ENCODE results near the gene KRTAP4-9.
"Not testable (repeated sequence)": the region's sequence is repeated elsewhere in the genome, so short reads cannot be mapped to it uniquely, and the experiment has no call there.

The KRTAP4-9 gene
- long read RNA-seq, result 0 reads

DNA sequence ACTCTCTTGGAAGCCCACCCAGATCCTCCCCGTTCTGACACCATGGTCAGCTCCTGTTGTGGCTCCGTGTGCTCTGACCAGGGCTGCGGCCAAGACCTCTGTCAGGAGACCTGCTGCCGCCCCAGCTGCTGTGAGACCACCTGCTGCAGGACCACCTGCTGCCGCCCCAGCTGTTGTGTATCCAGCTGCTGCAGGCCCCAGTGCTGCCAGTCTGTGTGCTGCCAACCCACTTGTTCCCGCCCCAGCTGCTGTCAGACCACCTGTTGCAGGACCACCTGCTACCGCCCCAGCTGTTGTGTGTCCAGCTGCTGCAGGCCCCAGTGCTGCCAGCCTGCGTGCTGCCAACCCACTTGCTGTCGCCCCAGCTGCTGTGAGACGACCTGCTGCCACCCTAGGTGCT, at the start of gene KRTAP4-9:
Gene KRTAP4-9, plus strand, starts transcription at position 43 of the 400 bp plus-strand sequence. Its CDS starts 0 bp downstream, at position 43.
- not testable (repeated sequence) for DNase-seq (ENCODE audit: low read depth in 1 of 2, low spot score in 1 of 2)

GRCh38 chr17:41057547-41057946, 47.6 kb upstream of the KRTAP4-9 start:
- peaks cover 2% of the 10 kb centered on the region for H3K27me3 ChIP-seq (ENCODE audit: insufficient read depth, poor library complexity, severe bottlenecking)
- TF ChIP-seq REST (IDR thresholded peaks at IDR 0.05; ENCODE audit: insufficient replicate concordance, low read depth) (no peak), POLR2AphosphoS5 (IDR thresholded peaks at IDR 0.05; ENCODE audit: low read depth) (no peak), GABPA (IDR thresholded peaks at IDR 0.05; ENCODE audit: low read depth) (no peak), SPI1 (IDR thresholded peaks at IDR 0.05; ENCODE audit: borderline replicate concordance, low read depth) (no peak), CTCF (IDR thresholded peaks at IDR 0.05; ENCODE audit: insufficient read depth, low read length) (no peak)
- no peak overlapping the region for H3K27ac ChIP-seq (replicated peaks)
- no peak overlapping the region for H3K4me3 ChIP-seq (replicated peaks; ENCODE audit: insufficient read depth, low read length)
- DNase-seq (ENCODE audit: low read depth in 1 of 2, low spot score in 1 of 2), result no peak

More for the DNA sequence above, at the start of gene KRTAP4-9:
- not testable (repeated sequence) for H3K4me3 ChIP-seq (replicated peaks; ENCODE audit: insufficient read depth, low read length); H3K27ac ChIP-seq (replicated peaks); H3K27me3 ChIP-seq (ENCODE audit: insufficient read depth, poor library complexity, severe bottlenecking)

DNA sequence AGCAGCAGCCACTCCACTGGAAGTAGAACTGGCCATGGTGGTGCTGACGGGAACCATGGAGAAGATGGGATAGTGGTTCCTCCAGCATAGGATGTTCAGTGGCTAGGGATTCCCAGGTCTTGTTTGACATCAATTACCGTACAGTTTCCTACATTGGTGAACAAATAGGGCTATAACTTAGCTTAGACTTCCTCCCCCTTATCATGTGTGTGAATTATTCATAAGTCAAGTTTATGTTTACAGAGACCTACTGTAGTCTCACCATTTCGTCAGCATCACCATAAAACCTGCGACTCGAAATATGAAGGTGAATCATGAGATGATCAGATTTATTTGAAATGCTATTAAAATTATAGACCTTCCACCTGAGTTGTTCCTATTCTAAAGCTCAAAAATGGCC, 46.4 kb upstream of the KRTAP4-9 start:
- H3K27ac ChIP-seq (replicated peaks), result no peak overlapping the region
- no peak for TF ChIP-seq REST (IDR thresholded peaks at IDR 0.05; ENCODE audit: insufficient replicate concordance, low read depth)
- no peak for TF ChIP-seq GABPA (IDR thresholded peaks at IDR 0.05; ENCODE audit: low read depth)
- no peak for TF ChIP-seq POLR2AphosphoS5 (IDR thresholded peaks at IDR 0.05; ENCODE audit: low read depth)
- no peak for TF ChIP-seq SPI1 (IDR thresholded peaks at IDR 0.05; ENCODE audit: borderline replicate concordance, low read depth)
- no peak for TF ChIP-seq CTCF (IDR thresholded peaks at IDR 0.05; ENCODE audit: insufficient read depth, low read length)
- H3K27me3 ChIP-seq (ENCODE audit: insufficient read depth, poor library complexity, severe bottlenecking), result peaks cover 4% of the 10 kb centered on the region
- no peak for DNase-seq (ENCODE audit: low read depth in 1 of 2, low spot score in 1 of 2)
- no peak overlapping the region for H3K4me3 ChIP-seq (replicated peaks; ENCODE audit: insufficient read depth, low read length)

DNA sequence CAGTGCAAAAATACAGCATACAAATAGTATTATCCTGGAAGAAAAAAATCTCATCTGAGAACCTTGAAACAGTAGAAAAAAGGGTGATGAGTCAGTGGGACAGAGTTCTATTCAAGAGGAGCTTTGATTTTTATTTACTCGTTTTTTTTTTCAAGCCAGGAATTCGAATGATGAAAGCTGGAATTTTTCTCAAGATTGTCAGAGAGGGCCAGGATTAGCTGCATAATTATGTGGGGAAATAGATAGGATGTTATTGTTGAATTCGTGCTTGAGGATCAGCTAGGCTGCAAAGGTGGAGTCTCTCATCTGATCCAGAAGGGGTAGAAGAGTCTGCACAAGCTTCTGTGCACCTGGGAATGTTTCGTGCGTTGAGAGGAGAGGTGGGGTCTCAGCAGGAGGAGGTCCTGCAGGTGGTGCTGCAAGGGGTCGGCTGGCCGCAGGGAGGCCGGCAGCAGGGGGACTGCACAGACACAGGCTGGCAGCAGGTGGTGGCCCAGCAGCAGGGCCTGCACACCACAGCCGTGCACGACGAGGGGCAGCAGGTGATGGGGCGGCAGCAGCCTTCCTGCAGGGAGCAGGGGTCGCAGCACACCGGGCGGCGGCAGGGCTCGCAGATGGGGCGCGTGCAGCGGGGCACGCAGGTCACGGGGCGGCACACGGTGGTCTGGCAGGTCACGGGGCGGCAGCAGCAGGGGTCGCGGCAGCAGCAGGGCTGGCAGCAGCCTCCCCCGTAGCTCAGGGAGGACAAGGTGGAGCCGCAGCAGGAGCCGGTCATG, 45.7 kb upstream of the KRTAP4-9 start:
- not testable (repeated sequence) for H3K27ac ChIP-seq (replicated peaks); DNase-seq (ENCODE audit: low read depth in 1 of 2, low spot score in 1 of 2); H3K4me3 ChIP-seq (replicated peaks; ENCODE audit: insufficient read depth, low read length); H3K27me3 ChIP-seq (ENCODE audit: insufficient read depth, poor library complexity, severe bottlenecking)

Measured in HL-60 (cell line).